C4-2B (cell line): Measurements from ENCODE around the gene SPON1.

Source experiments
- ZFX ChIP-seq: fragments of 450-650 bp; IDR thresholded peaks from 2 replicates; pipeline ENCODE4 v1.6.1; 2017
- TF ChIP-seq, protein P1 (sequence below): fragments of 450-650 bp; conservative IDR thresholded peaks from 2 replicates; pipeline ENCODE4 v1.5.1; 2017; ENCODE audit warnings: mild to moderate bottlenecking

- TF ChIP-seq, protein P1, sequence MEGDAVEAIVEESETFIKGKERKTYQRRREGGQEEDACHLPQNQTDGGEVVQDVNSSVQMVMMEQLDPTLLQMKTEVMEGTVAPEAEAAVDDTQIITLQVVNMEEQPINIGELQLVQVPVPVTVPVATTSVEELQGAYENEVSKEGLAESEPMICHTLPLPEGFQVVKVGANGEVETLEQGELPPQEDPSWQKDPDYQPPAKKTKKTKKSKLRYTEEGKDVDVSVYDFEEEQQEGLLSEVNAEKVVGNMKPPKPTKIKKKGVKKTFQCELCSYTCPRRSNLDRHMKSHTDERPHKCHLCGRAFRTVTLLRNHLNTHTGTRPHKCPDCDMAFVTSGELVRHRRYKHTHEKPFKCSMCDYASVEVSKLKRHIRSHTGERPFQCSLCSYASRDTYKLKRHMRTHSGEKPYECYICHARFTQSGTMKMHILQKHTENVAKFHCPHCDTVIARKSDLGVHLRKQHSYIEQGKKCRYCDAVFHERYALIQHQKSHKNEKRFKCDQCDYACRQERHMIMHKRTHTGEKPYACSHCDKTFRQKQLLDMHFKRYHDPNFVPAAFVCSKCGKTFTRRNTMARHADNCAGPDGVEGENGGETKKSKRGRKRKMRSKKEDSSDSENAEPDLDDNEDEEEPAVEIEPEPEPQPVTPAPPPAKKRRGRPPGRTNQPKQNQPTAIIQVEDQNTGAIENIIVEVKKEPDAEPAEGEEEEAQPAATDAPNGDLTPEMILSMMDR: no peak
- TF ChIP-seq ZFX: no peak
Measured at GRCh38 chr11:14186046-14186775, 223.7 kb downstream of the SPON1 start.
